ENCODE measurements around the gene GRHL1. TPM values are rescaled to one million over a fixed set of nuclear protein-coding genes. Genes with fewer than 3 reads are reported as not detected.

GRHL1 gene
- total and polyA plus RNA-seq, 2 of the 4 experiments (the other 2 are of a cell fraction): 0.18 to 0.21 TPM

DNA sequence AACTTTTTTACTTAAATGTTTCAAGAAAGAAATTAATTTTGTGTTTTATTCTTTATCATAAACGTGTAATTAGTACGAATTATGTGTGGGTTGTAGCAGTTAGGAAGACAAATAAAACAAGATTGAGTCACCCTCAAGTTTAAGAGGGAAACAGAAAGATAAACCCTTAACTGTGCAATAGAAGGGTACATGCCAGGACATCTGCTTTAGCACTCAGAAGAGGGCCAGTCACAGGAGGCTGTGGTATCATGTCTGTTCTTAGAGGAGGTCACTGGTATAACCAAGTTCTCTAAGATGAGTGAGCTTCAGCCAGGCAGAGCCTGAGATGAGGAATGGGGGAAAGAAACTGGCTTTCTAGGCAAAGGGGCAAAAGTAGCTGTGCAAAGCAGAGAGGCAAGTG, 42.4 kb upstream of the GRHL1 start:
- WGBS, 2 experiments (ENCODE audit: extremely low coverage in 2 of 2, insufficient read length in 1 of 2): no CpG with 5 or more reads among the region's 2 CpGs
- no peak overlapping the region for H3K9ac ChIP-seq (ENCODE audit: low read depth, low read length)
- peaks cover 2% of the 10 kb centered on the region; the same call in 1 of the 2 replicates for H3K4me1 ChIP-seq (ENCODE audit: control insufficient read depth, insufficient read depth, low read length)
- peaks cover 4% of the 10 kb centered on the region; the same call in 1 of the 2 replicates for H4K20me1 ChIP-seq (ENCODE audit: insufficient read depth, low read length)
- no peak overlapping the region for H3K56ac ChIP-seq (ENCODE audit: extremely low read depth, insufficient read depth, low read length)
- TF ChIP-seq RCOR1 (IDR thresholded peaks at IDR 0.05; ENCODE audit: insufficient replicate concordance, low read length) (no peak), CHD1 (IDR thresholded peaks at IDR 0.05; ENCODE audit: low read depth, low read length) (no peak), NFE2L2 (IDR thresholded peaks at IDR 0.05; ENCODE audit: low read depth, low read length) (no peak), ELK1 (IDR thresholded peaks at IDR 0.05; ENCODE audit: borderline replicate concordance, low read depth, low read length) (no peak), BHLHE40 (IDR thresholded peaks at IDR 0.05; ENCODE audit: low read depth, low read length) (no peak), SMC3 (IDR thresholded peaks at IDR 0.05; ENCODE audit: low read depth, low read length) (no peak), FOS (IDR thresholded peaks at IDR 0.05; ENCODE audit: low read depth, low read length) (no peak), CTCF (conservative IDR thresholded peaks at IDR 0.05; ENCODE audit: low read depth, low read length) (no peak), RFX5 (IDR thresholded peaks at IDR 0.05; ENCODE audit: low read depth, low read length) (no peak), MAZ (IDR thresholded peaks at IDR 0.05; ENCODE audit: borderline replicate concordance, low read depth, low read length) (no peak), RAD21 (IDR thresholded peaks at IDR 0.05; ENCODE audit: low read length) (no peak), CEBPB (IDR thresholded peaks at IDR 0.05; ENCODE audit: low read depth, low read length) (no peak), MAFK (IDR thresholded peaks at IDR 0.05; ENCODE audit: low read depth, low read length) (no peak), MXI1 (IDR thresholded peaks at IDR 0.05; ENCODE audit: borderline replicate concordance, low read depth, low read length) (no peak), POLR2A (IDR thresholded peaks at IDR 0.05; ENCODE audit: low read depth, low read length) (no peak)
- TF ChIP-seq, protein P1, sequence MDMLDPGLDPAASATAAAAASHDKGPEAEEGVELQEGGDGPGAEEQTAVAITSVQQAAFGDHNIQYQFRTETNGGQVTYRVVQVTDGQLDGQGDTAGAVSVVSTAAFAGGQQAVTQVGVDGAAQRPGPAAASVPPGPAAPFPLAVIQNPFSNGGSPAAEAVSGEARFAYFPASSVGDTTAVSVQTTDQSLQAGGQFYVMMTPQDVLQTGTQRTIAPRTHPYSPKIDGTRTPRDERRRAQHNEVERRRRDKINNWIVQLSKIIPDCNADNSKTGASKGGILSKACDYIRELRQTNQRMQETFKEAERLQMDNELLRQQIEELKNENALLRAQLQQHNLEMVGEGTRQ (IDR thresholded peaks at IDR 0.05; ENCODE audit: low read depth, low read length): no peak
- H2BK120ac ChIP-seq (ENCODE audit: low read depth, low read length): no peak overlapping the region
- ChIA-PET CTCF (interaction anchor here (1.1 kb wide), 1 partner anchor 95 kb away, joined by 3 read pairs; no protein-coding TSS in a partner anchor), POLR2A (ENCODE audit: unreplicated experiment) (no interaction called here)
- H2AK5ac ChIP-seq (ENCODE audit: low read depth, low read length): no peak overlapping the region
- DNase-seq (peak; percentile 61), ATAC-seq (ENCODE audit: low read depth) (peak; percentile 82)
- H3K27me3 ChIP-seq (ENCODE audit: control insufficient read depth, insufficient read depth, low read length): no peaks in the 10 kb centered on the region
- no peak overlapping the region for H3K4ac ChIP-seq (ENCODE audit: low read depth, low read length)
- H3K18ac ChIP-seq (ENCODE audit: low read depth, low read length): no peak overlapping the region
- H2AK9ac ChIP-seq (replicated peaks; ENCODE audit: low read depth, low read length, poor library complexity): no peak overlapping the region
- no peak overlapping the region for H3K27ac ChIP-seq (ENCODE audit: insufficient read depth, low read length)
- intact Hi-C loops (cut with micrococcal nuclease) (no loop called here), in situ Hi-C loops (cut with MboI; ENCODE audit: low sequenced_read_pairs) (no loop called here), dilution Hi-C loops (cut with HindIII; ENCODE audit: low sequenced_read_pairs, unreplicated experiment) (no loop called here)
- BruUV-seq (replicated peaks): no TSS peak
- peak overlapping the region; percentile 26; the same call in 1 of the 2 replicates for H3K14ac ChIP-seq (replicated peaks; ENCODE audit: low read depth, low read length)
- 0 out of 2 replicates have a peak overlapping the region, but pooled peaks have one; percentile 31 for H3K23ac ChIP-seq (ENCODE audit: low read depth, low read length)
- no peak overlapping the region for H2BK20ac ChIP-seq (ENCODE audit: low read depth, low read length)
- H2BK5ac ChIP-seq (ENCODE audit: low read depth, low read length, poor library complexity, severe bottlenecking): no peak overlapping the region
- no peak overlapping the region for H2BK15ac ChIP-seq (ENCODE audit: low read depth, low read length)
- no peaks in the 10 kb centered on the region for H3K9me3 ChIP-seq (ENCODE audit: control insufficient read depth, insufficient read depth, low read length)
- peaks cover 6% of the 10 kb centered on the region for H3K9me1 ChIP-seq (ENCODE audit: insufficient read depth, low read length)
- peaks cover 4% of the 10 kb centered on the region for H3K36me3 ChIP-seq (ENCODE audit: control insufficient read depth, insufficient read depth, low read length)
- no peak overlapping the region for H4K8ac ChIP-seq (ENCODE audit: low read depth in 2 of 2, low read length in 2 of 2)
- H4K5ac ChIP-seq (ENCODE audit: low read depth, low read length): no peak overlapping the region
- peaks cover 4 to 12% of the 10 kb centered on the region in 2 experiments; a peak in 3 of 4 replicates for H3K79me1 ChIP-seq (ENCODE audit: low read depth in 1 of 2, low read length in 2 of 2)
- H4K91ac ChIP-seq (ENCODE audit: insufficient read depth, low read depth, low read length): no peak overlapping the region
- no peak overlapping the region for H2AFZ ChIP-seq (replicated peaks; ENCODE audit: low read length, poor library complexity)
- no peak overlapping the region for H3K4me2 ChIP-seq (ENCODE audit: low read depth, low read length)
- H3K4me3 ChIP-seq (ENCODE audit: insufficient read depth, low read depth, low read length): no peak overlapping the region

Measured in IMR-90 (cell line).